ENCODE measurements around the gene CNBP.

The CNBP gene

GRCh38 chr3:129126726-129127280 is 56.9 kb downstream of the CNBP start (continued):
- TF ChIP-seq ZNF8 (CRISPR knock-in tag; IDR thresholded peaks at IDR 0.05): no peak
- TF ChIP-seq ZFP30 (CRISPR knock-in tag; IDR thresholded peaks at IDR 0.05): no peak
- no peak for TF ChIP-seq CSDC2 (CRISPR knock-in tag; IDR thresholded peaks at IDR 0.05)
- TF ChIP-seq ZC3H10 (CRISPR knock-in tag; IDR thresholded peaks at IDR 0.05): no peak
- no peak for TF ChIP-seq ZNF565 (CRISPR knock-in tag; conservative IDR thresholded peaks at IDR 0.05; ENCODE audit: low read depth)
- TF ChIP-seq TCF4 (CRISPR knock-in tag; IDR thresholded peaks at IDR 0.05; ENCODE audit: borderline replicate concordance): no peak
- TF ChIP-seq PPARA (CRISPR knock-in tag; IDR thresholded peaks at IDR 0.05; ENCODE audit: borderline replicate concordance): no peak

GRCh38 chr3:129123314-129124060 is 60.2 kb downstream of the CNBP start:
- TF ChIP-seq TCF4 (CRISPR knock-in tag; IDR thresholded peaks at IDR 0.05; ENCODE audit: borderline replicate concordance): no peak
- TF ChIP-seq ZNF70 (CRISPR knock-in tag; IDR thresholded peaks at IDR 0.05): no peak
- TF ChIP-seq GLIS3 (CRISPR knock-in tag; IDR thresholded peaks at IDR 0.05): no peak
- no peak for TF ChIP-seq ZFP3 (CRISPR knock-in tag; IDR thresholded peaks at IDR 0.05)
- no peak for TF ChIP-seq ZC3H10 (CRISPR knock-in tag; IDR thresholded peaks at IDR 0.05)
- no peak for TF ChIP-seq PATZ1 (CRISPR knock-in tag; IDR thresholded peaks at IDR 0.05; ENCODE audit: borderline replicate concordance)
- TF ChIP-seq ARNTL (CRISPR knock-in tag; IDR thresholded peaks at IDR 0.05; ENCODE audit: borderline replicate concordance, low read depth): no peak
- no peak for TF ChIP-seq SNAI2 (CRISPR knock-in tag; IDR thresholded peaks at IDR 0.05)
- TF ChIP-seq CSDC2 (CRISPR knock-in tag; IDR thresholded peaks at IDR 0.05): no peak
- TF ChIP-seq ESRRG (CRISPR knock-in tag; IDR thresholded peaks at IDR 0.05): no peak
- no peak for TF ChIP-seq CREB5 (CRISPR knock-in tag; IDR thresholded peaks at IDR 0.05; ENCODE audit: low read depth)
- TF ChIP-seq ISL1 (CRISPR knock-in tag; IDR thresholded peaks at IDR 0.05): no peak
- TF ChIP-seq ZNF8 (CRISPR knock-in tag; IDR thresholded peaks at IDR 0.05): no peak
- no peak for TF ChIP-seq RARB (CRISPR knock-in tag; IDR thresholded peaks at IDR 0.05)
- TF ChIP-seq ZNF565 (CRISPR knock-in tag; conservative IDR thresholded peaks at IDR 0.05; ENCODE audit: low read depth): no peak
- no peak for TF ChIP-seq PPARA (CRISPR knock-in tag; IDR thresholded peaks at IDR 0.05; ENCODE audit: borderline replicate concordance)
- no peak for TF ChIP-seq ZFP30 (CRISPR knock-in tag; IDR thresholded peaks at IDR 0.05)
- no peak for TF ChIP-seq TOX (CRISPR knock-in tag; IDR thresholded peaks at IDR 0.05; ENCODE audit: borderline replicate concordance)
- no peak for TF ChIP-seq TSHZ2 (CRISPR knock-in tag; IDR thresholded peaks at IDR 0.05)

GRCh38 chr3:129122412-129123011 is 61.2 kb downstream of the CNBP start:
- TF ChIP-seq OSR1 (CRISPR knock-in tag; IDR thresholded peaks at IDR 0.05): no peak
- TF ChIP-seq ARNTL (CRISPR knock-in tag; IDR thresholded peaks at IDR 0.05; ENCODE audit: borderline replicate concordance, low read depth): no peak
- TF ChIP-seq BACH2 (CRISPR knock-in tag; IDR thresholded peaks at IDR 0.05; ENCODE audit: borderline replicate concordance): no peak
- no peak for TF ChIP-seq CSDC2 (CRISPR knock-in tag; IDR thresholded peaks at IDR 0.05)
- ATAC-seq: peak; percentile 1

More at GRCh38 chr3:129123314-129124060, 60.2 kb downstream of the CNBP start:
- no peak for ATAC-seq

All from SK-N-SH treated with all-trans-retinoic acid at 6 μM for 48 hours (cell line).